OCI-LY1 (cell line): Measurements from ENCODE around the gene UBE2N.

Experiments
- H2AFZ ChIP-seq: fragments of 200-600 bp; sonication (generic), shearing (Covaris generic); 2 replicates; pipeline ENCODE4 v1.6.0; 2014; ENCODE audit warnings: antibody characterized with exemption, mild to moderate bottlenecking, low read length
- H3F3A ChIP-seq: fragments of 200-600 bp; sonication (generic), shearing (Covaris generic); 2 replicates; pipeline ENCODE4 v1.6.0; 2014; ENCODE audit warnings: mild to moderate bottlenecking, antibody characterized with exemption, low read length, moderate library complexity; ENCODE audit not compliant: insufficient read depth
- H3K27ac ChIP-seq: fragments of 200-600 bp; sonication (generic); 2 replicates; pipeline ENCODE4 v1.5.1; 2014; ENCODE audit warnings: low read length, mixed run types, mild to moderate bottlenecking, low read depth; ENCODE audit not compliant: poor library complexity, severe bottlenecking
- H3K27me3 ChIP-seq: fragments of 200-600 bp; sonication (generic); 2 replicates; pipeline ENCODE4 v1.6.0; 2014; ENCODE audit warnings: antibody characterized with exemption, mild to moderate bottlenecking, low read length, moderate library complexity; ENCODE audit not compliant: insufficient read depth
- H3K36me3 ChIP-seq: fragments of 200-600 bp; sonication (generic); 2 replicates; pipeline ENCODE4 v1.6.1; 2014; ENCODE audit warnings: mild to moderate bottlenecking, antibody characterized with exemption, low read length, moderate library complexity, mixed read lengths; ENCODE audit not compliant: insufficient read depth
- H3K4me1 ChIP-seq: fragments of 200-600 bp; sonication (generic); 2 replicates; pipeline ENCODE4 v1.5.1; 2014; ENCODE audit warnings: mild to moderate bottlenecking, low read length, moderate library complexity; ENCODE audit not compliant: insufficient read depth, severe bottlenecking
- H3K4me2 ChIP-seq: fragments of 200-600 bp; sonication (generic), shearing (Covaris generic); 2 replicates; pipeline ENCODE4 v1.6.1; 2014; ENCODE audit warnings: low read length
- H3K4me3 ChIP-seq: fragments of 200-600 bp; sonication (generic); 2 replicates; pipeline ENCODE4 v1.5.1; 2014; ENCODE audit warnings: low read length, low read depth, mild to moderate bottlenecking, mixed read lengths; ENCODE audit not compliant: poor library complexity, severe bottlenecking
- H3K79me2 ChIP-seq: fragments of 200-600 bp; shearing (Covaris generic); 2 replicates; pipeline ENCODE4 v1.6.1; 2016; ENCODE audit warnings: mixed run types, low read length, mixed read lengths; ENCODE audit not compliant: insufficient read depth
- H3K9ac ChIP-seq: fragments of 200-600 bp; sonication (generic), shearing (Covaris generic); 2 replicates; pipeline ENCODE4 v1.6.1; 2014; ENCODE audit warnings: mild to moderate bottlenecking, low read length, mixed read lengths
- H3K9me2 ChIP-seq: fragments of 200-600 bp; sonication (generic), shearing (Covaris generic); 2 replicates; pipeline ENCODE4 v1.6.1; 2014; ENCODE audit warnings: low read depth, mild to moderate bottlenecking, low read length, mixed read lengths
- H3K9me3 ChIP-seq: fragments of 200-600 bp; shearing (Covaris generic); 2 replicates; pipeline ENCODE4 v1.6.1; 2014; ENCODE audit warnings: low read length, mixed read lengths
- H4K20me1 ChIP-seq: fragments of 200-600 bp; sonication (generic), shearing (Covaris generic); 2 replicates; pipeline ENCODE4 v1.6.0; 2016; ENCODE audit warnings: mild to moderate bottlenecking, low read length; ENCODE audit not compliant: insufficient read depth
- CTCF ChIP-seq: fragments of 200-600 bp; sonication (generic), shearing (Covaris generic); IDR thresholded peaks from 2 replicates; pipeline ENCODE4 v1.5.1; 2017; ENCODE audit warnings: mild to moderate bottlenecking, antibody characterized with exemption, low read length, moderate library complexity, mixed read lengths
- EZH2 ChIP-seq: fragments of 200-600 bp; sonication (generic), shearing (Covaris generic); IDR thresholded peaks from 2 replicates; pipeline ENCODE4 v1.8.0; 2017; ENCODE audit warnings: borderline replicate concordance, mixed run types, mild to moderate bottlenecking, antibody characterized with exemption, low read length, moderate library complexity, mixed read lengths

Gene UBE2N

GRCh38 chr12:93448796-93449195 is 7.0 kb upstream of the UBE2N start:
- H3K36me3 ChIP-seq, result no peaks in the 10 kb centered on the region
- no peak overlapping the region for H2AFZ ChIP-seq
- no peaks in the 10 kb centered on the region for H3K79me2 ChIP-seq
- no peaks in the 10 kb centered on the region for H4K20me1 ChIP-seq
- no peaks in the 10 kb centered on the region for H3K9me3 ChIP-seq
- no peaks in the 10 kb centered on the region for H3K9me2 ChIP-seq
- peaks cover 3% of the 10 kb centered on the region for H3K4me1 ChIP-seq
- no peaks in the 10 kb centered on the region for H3K27me3 ChIP-seq
- H3K4me2 ChIP-seq, result no peak overlapping the region
- no peak overlapping the region for H3K9ac ChIP-seq
- H3F3A ChIP-seq, result no peaks in the 10 kb centered on the region
- no peak for TF ChIP-seq EZH2
- TF ChIP-seq CTCF, result no peak
- no peak overlapping the region for H3K4me3 ChIP-seq
- H3K27ac ChIP-seq, result no peak overlapping the region

GRCh38 chr12:93447555-93448290 is 6.0 kb upstream of the UBE2N start:
- no peaks in the 10 kb centered on the region for H4K20me1 ChIP-seq
- H3K79me2 ChIP-seq, result no peaks in the 10 kb centered on the region
- TF ChIP-seq EZH2, result no peak
- H3K4me1 ChIP-seq, result peaks cover 11% of the 10 kb centered on the region
- no peaks in the 10 kb centered on the region for H3F3A ChIP-seq
- no peak overlapping the region for H3K9ac ChIP-seq
- no peak overlapping the region for H3K4me2 ChIP-seq
- H3K27ac ChIP-seq, result no peak overlapping the region
- no peak overlapping the region for H2AFZ ChIP-seq
- no peaks in the 10 kb centered on the region for H3K36me3 ChIP-seq
- H3K9me3 ChIP-seq, result no peaks in the 10 kb centered on the region
- no peak overlapping the region for H3K4me3 ChIP-seq
- H3K9me2 ChIP-seq, result no peaks in the 10 kb centered on the region
- H3K27me3 ChIP-seq, result no peaks in the 10 kb centered on the region

GRCh38 chr12:93443576-93443975 is 1.8 kb upstream of the UBE2N start:
- TF ChIP-seq CTCF, result no peak
- no peak for TF ChIP-seq EZH2
- Histone ChIP-seq H3K9ac (no peak overlapping the region), H3K27ac (no peak overlapping the region), H4K20me1 (0 out of 2 replicates have a peak, but pooled peaks cover 4% of the 10 kb centered on the region), H3K9me2 (no peaks in the 10 kb centered on the region), H3K4me3 (no peak overlapping the region), H3K79me2 (peaks cover 26% of the 10 kb centered on the region), H3K9me3 (no peaks in the 10 kb centered on the region), H3K36me3 (no peaks in the 10 kb centered on the region), H3F3A (no peaks in the 10 kb centered on the region), H2AFZ (no peak overlapping the region), H3K27me3 (no peaks in the 10 kb centered on the region), H3K4me2 (no peak overlapping the region), H3K4me1 (peaks cover 35% of the 10 kb centered on the region)
